ENCODE data around the gene ARFGEF2.

ARFGEF2 gene

DNA sequence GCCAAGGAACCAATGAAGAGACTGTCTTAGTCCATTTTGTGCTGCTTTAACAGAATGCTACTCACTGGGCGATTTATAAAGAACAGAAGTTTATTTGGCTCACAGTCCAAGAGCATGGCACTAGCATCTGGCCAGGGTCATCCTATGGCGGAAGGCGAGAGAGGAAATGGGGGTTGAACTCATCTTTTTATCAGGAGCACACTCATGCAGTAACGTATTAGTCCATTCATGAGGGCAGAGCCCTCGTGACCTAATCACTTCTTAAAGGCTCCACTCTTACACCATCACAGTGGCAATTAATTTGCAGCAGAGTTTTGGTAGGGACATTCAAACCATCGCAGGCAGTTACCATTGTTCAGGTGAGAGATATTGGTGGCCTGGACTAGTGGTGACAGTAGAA, 8.5 kb downstream of the ARFGEF2 start:
- H3K9me2 ChIP-seq (replicated peaks; ENCODE audit: control insufficient read depth, low read length), result no peaks in the 10 kb centered on the region
- no peak overlapping the region for H3K4me2 ChIP-seq (ENCODE audit: low read length)
- H3K4me1 ChIP-seq (ENCODE audit: control insufficient read depth, low read length), result peaks cover 19% of the 10 kb centered on the region
- no peaks in the 10 kb centered on the region for H3K36me3 ChIP-seq (ENCODE audit: control insufficient read depth, low read length)
- 0 out of 2 replicates have a peak, but pooled peaks cover 3% of the 10 kb centered on the region for H3F3A ChIP-seq (ENCODE audit: control insufficient read depth, insufficient read depth)
- H3K79me2 ChIP-seq (ENCODE audit: control insufficient read depth, low read length), result peaks cover 94% of the 10 kb centered on the region
- H3K27me3 ChIP-seq (ENCODE audit: control insufficient read depth, low read length), result no peaks in the 10 kb centered on the region
- no peak for TF ChIP-seq EZH2phosphoT487 (IDR thresholded peaks at IDR 0.05; ENCODE audit: borderline replicate concordance, low read length)
- TF ChIP-seq, protein P1, sequence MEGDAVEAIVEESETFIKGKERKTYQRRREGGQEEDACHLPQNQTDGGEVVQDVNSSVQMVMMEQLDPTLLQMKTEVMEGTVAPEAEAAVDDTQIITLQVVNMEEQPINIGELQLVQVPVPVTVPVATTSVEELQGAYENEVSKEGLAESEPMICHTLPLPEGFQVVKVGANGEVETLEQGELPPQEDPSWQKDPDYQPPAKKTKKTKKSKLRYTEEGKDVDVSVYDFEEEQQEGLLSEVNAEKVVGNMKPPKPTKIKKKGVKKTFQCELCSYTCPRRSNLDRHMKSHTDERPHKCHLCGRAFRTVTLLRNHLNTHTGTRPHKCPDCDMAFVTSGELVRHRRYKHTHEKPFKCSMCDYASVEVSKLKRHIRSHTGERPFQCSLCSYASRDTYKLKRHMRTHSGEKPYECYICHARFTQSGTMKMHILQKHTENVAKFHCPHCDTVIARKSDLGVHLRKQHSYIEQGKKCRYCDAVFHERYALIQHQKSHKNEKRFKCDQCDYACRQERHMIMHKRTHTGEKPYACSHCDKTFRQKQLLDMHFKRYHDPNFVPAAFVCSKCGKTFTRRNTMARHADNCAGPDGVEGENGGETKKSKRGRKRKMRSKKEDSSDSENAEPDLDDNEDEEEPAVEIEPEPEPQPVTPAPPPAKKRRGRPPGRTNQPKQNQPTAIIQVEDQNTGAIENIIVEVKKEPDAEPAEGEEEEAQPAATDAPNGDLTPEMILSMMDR (IDR thresholded peaks at IDR 0.05; ENCODE audit: low read depth, low read length, poor library complexity, severe bottlenecking), result no peak
- no peak overlapping the region for H3K4me3 ChIP-seq (ENCODE audit: low read length)
- H4K20me1 ChIP-seq (ENCODE audit: control insufficient read depth, insufficient read depth, low read depth, low read length), result peaks cover 14% of the 10 kb centered on the region; the same call in 1 of the 2 replicates
- H3K9me3 ChIP-seq (ENCODE audit: control insufficient read depth, insufficient read depth, low read length), result no peaks in the 10 kb centered on the region
- no peak overlapping the region for H3K27ac ChIP-seq (ENCODE audit: low read depth, low read length)

DNA sequence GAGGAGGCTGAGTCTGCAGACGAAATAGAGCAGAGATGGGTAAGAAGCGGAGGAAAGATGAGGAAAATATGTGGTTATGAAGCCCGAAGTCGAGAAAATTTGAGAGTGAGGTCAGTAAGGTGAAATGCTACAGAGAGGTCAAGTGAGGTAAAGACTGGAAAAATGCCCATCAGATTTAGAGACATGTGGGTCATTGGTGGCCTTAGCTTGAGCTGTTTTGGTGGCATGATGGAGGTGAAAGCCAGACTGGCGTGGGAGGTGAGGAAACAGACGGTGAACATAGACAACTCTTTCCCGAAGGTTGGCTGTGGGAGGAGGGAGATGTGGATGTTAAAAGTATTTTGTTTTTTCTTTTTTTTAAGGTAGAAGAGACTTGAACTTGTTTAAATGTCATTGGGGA, 9.4 kb downstream of the ARFGEF2 start:
- Histone ChIP-seq H3K27ac (ENCODE audit: low read depth, low read length) (no peak overlapping the region), H3K27me3 (ENCODE audit: control insufficient read depth, low read length) (no peaks in the 10 kb centered on the region), H4K20me1 (ENCODE audit: control insufficient read depth, insufficient read depth, low read depth, low read length) (peaks cover 14% of the 10 kb centered on the region; the same call in 1 of the 2 replicates), H3K4me2 (ENCODE audit: low read length) (no peak overlapping the region), H3F3A (ENCODE audit: control insufficient read depth, insufficient read depth) (0 out of 2 replicates have a peak, but pooled peaks cover 3% of the 10 kb centered on the region), H3K4me3 (ENCODE audit: low read length) (no peak overlapping the region), H3K9me2 (replicated peaks; ENCODE audit: control insufficient read depth, low read length) (no peaks in the 10 kb centered on the region), H3K4me1 (ENCODE audit: control insufficient read depth, low read length) (peaks cover 11% of the 10 kb centered on the region), H3K36me3 (ENCODE audit: control insufficient read depth, low read length) (no peaks in the 10 kb centered on the region), H3K9me3 (ENCODE audit: control insufficient read depth, insufficient read depth, low read length) (no peaks in the 10 kb centered on the region), H3K79me2 (ENCODE audit: control insufficient read depth, low read length) (peaks cover 86% of the 10 kb centered on the region)
- TF ChIP-seq, protein P1 (IDR thresholded peaks at IDR 0.05; ENCODE audit: low read depth, low read length, poor library complexity, severe bottlenecking), result no peak
- no peak for TF ChIP-seq EZH2phosphoT487 (IDR thresholded peaks at IDR 0.05; ENCODE audit: borderline replicate concordance, low read length)

DNA sequence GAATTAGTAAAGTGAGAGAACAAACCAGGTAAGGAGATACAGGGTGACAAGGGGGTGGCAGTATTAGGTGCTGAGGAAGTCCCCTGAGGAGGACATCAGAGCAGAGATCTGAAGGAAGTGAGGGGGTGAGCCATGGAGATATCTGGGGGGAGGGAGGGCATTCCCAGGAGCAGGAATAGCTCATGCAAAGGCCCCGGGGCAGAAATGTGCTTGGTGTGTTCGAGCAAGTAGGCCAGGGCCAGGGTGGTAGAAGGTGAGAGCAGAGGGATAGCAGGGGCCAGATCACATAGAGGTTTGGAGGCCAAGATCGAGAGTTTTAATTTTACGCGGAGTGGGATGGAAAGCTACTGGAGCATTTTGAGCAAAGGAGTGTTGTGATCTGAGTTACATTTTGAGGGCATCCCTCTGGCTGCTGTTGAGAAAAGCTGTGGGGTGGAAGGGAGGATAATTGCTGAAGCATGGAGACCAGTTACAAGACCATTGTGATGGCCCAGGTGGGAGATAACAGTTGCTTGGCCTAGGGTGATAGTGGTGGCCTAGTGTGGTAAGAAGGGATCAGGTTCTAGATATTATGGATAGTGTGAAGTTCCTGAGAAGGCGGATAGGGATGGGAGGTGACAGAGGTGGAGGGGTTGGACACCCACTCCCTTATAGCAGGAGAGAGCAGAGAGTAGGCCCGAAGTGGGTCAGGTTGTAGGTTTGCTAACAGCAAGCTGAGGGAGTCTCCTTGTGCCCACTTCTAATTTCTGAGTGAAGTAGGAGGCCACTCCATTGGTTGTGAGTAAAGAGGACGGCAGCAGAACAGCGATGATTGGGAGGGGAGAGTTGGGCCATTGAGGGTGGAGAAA, 10.2 kb downstream of the ARFGEF2 start:
- Histone ChIP-seq H3K4me1 (ENCODE audit: control insufficient read depth, low read length) (peaks cover 2% of the 10 kb centered on the region), H3K36me3 (ENCODE audit: control insufficient read depth, low read length) (no peaks in the 10 kb centered on the region), H3K27ac (ENCODE audit: low read depth, low read length) (no peak overlapping the region), H3K9me2 (replicated peaks; ENCODE audit: control insufficient read depth, low read length) (no peaks in the 10 kb centered on the region), H3K9me3 (ENCODE audit: control insufficient read depth, insufficient read depth, low read length) (no peaks in the 10 kb centered on the region), H3K4me2 (ENCODE audit: low read length) (no peak overlapping the region), H3K27me3 (ENCODE audit: control insufficient read depth, low read length) (no peaks in the 10 kb centered on the region), H3F3A (ENCODE audit: control insufficient read depth, insufficient read depth) (no peaks in the 10 kb centered on the region), H3K4me3 (ENCODE audit: low read length) (no peak overlapping the region), H4K20me1 (ENCODE audit: control insufficient read depth, insufficient read depth, low read depth, low read length) (peaks cover 14% of the 10 kb centered on the region; the same call in 1 of the 2 replicates), H3K79me2 (ENCODE audit: control insufficient read depth, low read length) (peaks cover 78% of the 10 kb centered on the region)
- no peak for TF ChIP-seq EZH2phosphoT487 (IDR thresholded peaks at IDR 0.05; ENCODE audit: borderline replicate concordance, low read length)
- TF ChIP-seq, protein P1 (IDR thresholded peaks at IDR 0.05; ENCODE audit: low read depth, low read length, poor library complexity, severe bottlenecking), result no peak
